GM18502 (cell line): ENCODE data around the gene KRTAP5-5.

Experiments
- ATAC-seq: cut with Tn5 transposase; IDR thresholded peaks from one replicate; pipeline ENCODE4 v1.9.1; 2021; ENCODE audit warnings: mild to moderate bottlenecking; ENCODE audit not compliant: unreplicated experiment, poor library complexity

KRTAP5-5 gene

GRCh38 chr11:1673446-1674172 is 44.0 kb downstream of the KRTAP5-5 start:
- ATAC-seq = no peak

- ATAC-seq = no peak
These were observed 44.9 kb downstream of the KRTAP5-5 start for GRCh38 chr11:1674173-1675131.

- ATAC-seq = no peak
These were observed 46.1 kb downstream of the KRTAP5-5 start for GRCh38 chr11:1675536-1676228.

- ATAC-seq = no peak
These were observed 46.7 kb downstream of the KRTAP5-5 start for GRCh38 chr11:1676229-1676740.

- no peak for ATAC-seq
These were observed 50.3 kb downstream of the KRTAP5-5 start for GRCh38 chr11:1679881-1680280.
